Mesendoderm (in vitro differentiated cells): Measurements from ENCODE around the gene CACNA1H.

ENCODE experiments used
- DNase-seq: peaks from one replicate; pipeline ENCODE4 v3.0.0; 2013
- H2AK5ac ChIP-seq: 2 replicates; pipeline ENCODE4 v1.6.1; 2013; ENCODE audit warnings: low read length, inconsistent platforms
- H2BK120ac ChIP-seq: 2 replicates; pipeline ENCODE4 v1.6.1; 2013; ENCODE audit warnings: low read depth, mild to moderate bottlenecking, low read length, moderate library complexity, mixed read lengths
- H2BK15ac ChIP-seq: replicated peaks from 2 replicates; pipeline ENCODE4 v1.6.1; 2013; ENCODE audit warnings: low read depth, mild to moderate bottlenecking, moderate library complexity
- H2BK5ac ChIP-seq: 2 replicates; pipeline ENCODE4 v1.6.1; 2013; ENCODE audit warnings: low read length, inconsistent platforms
- H3K18ac ChIP-seq: 2 replicates; pipeline ENCODE4 v1.6.1; 2013; ENCODE audit warnings: mild to moderate bottlenecking, low read length, mixed read lengths
- H3K23ac ChIP-seq: one replicate; pipeline ENCODE4 v1.6.1; 2013; ENCODE audit warnings: low read length
- H3K27ac ChIP-seq: 2 replicates; pipeline ENCODE4 v1.5.1; 2013; ENCODE audit warnings: low read depth, mild to moderate bottlenecking, inconsistent platforms, low read length, moderate library complexity
- H3K27me3 ChIP-seq: 2 replicates; pipeline ENCODE4 v1.6.1; 2013; ENCODE audit warnings: low read length, control low read depth, mild to moderate bottlenecking, inconsistent platforms; ENCODE audit not compliant: insufficient read depth, poor library complexity
- H3K36me3 ChIP-seq: 2 replicates; pipeline ENCODE4 v1.6.1; 2013; ENCODE audit warnings: low read length, inconsistent platforms; ENCODE audit not compliant: control insufficient read depth, insufficient read depth
- H3K4ac ChIP-seq: one replicate; pipeline ENCODE4 v1.6.1; 2013; ENCODE audit warnings: low read depth, mild to moderate bottlenecking, low read length, moderate library complexity
- H3K4me1 ChIP-seq: 2 replicates; pipeline ENCODE4 v1.6.1; 2013; ENCODE audit warnings: low read depth, low read length, inconsistent platforms; ENCODE audit not compliant: control insufficient read depth
- H3K4me2 ChIP-seq: 2 replicates; pipeline ENCODE4 v1.6.1; 2013; ENCODE audit warnings: low read length
- H3K4me3 ChIP-seq: 2 replicates; pipeline ENCODE4 v1.5.1; 2013; ENCODE audit warnings: mild to moderate bottlenecking, low read length
- H3K56ac ChIP-seq: one replicate; pipeline ENCODE4 v1.6.1; 2013; ENCODE audit warnings: low read length
- H3K79me1 ChIP-seq: 2 replicates; pipeline ENCODE4 v1.6.1; 2013; ENCODE audit warnings: low read length, inconsistent platforms
- H3K79me2 ChIP-seq: 2 replicates; pipeline ENCODE4 v1.6.1; 2013; ENCODE audit warnings: mild to moderate bottlenecking, low read length; ENCODE audit not compliant: control insufficient read depth, insufficient read depth
- H3K9ac ChIP-seq: 2 replicates; pipeline ENCODE4 v1.6.1; 2013; ENCODE audit warnings: low read length, inconsistent platforms
- H4K5ac ChIP-seq: one replicate; pipeline ENCODE4 v1.6.1; 2013; ENCODE audit warnings: low read length
- H4K8ac ChIP-seq: one replicate; pipeline ENCODE4 v1.6.1; 2013; ENCODE audit warnings: low read depth, mild to moderate bottlenecking, control low read depth, low read length, moderate library complexity
- WGBS: extraction: QIAGEN DNeasy Blood & Tissue Kit; methylation state at CpG from one replicate; pipeline ENCODE4 v1.1.7; 2013; ENCODE audit warnings: low lambda C conversion rate, missing lambda C conversion rate; ENCODE audit not compliant: insufficient coverage; ENCODE audit errors: extremely low coverage; 5-methylcytosine and 5-hydroxymethylcytosine counted together

The CACNA1H gene

GRCh38 chr16:1204933-1205332 is 52.0 kb downstream of the CACNA1H start:
- no CpG with 5 or more reads among the region's 21 CpGs for WGBS
- Histone ChIP-seq H3K18ac (no peak overlapping the region), H3K56ac (no peak overlapping the region)

GRCh38 chr16:1206326-1206725 is 53.4 kb downstream of the CACNA1H start:
- no peak overlapping the region for H3K4me3 ChIP-seq
- no peaks in the 10 kb centered on the region for H3K79me1 ChIP-seq
- no peaks in the 10 kb centered on the region for H3K36me3 ChIP-seq
- H3K56ac ChIP-seq: no peak overlapping the region
- H4K8ac ChIP-seq: no peak overlapping the region
- no peak overlapping the region for H2BK15ac ChIP-seq
- H3K27me3 ChIP-seq: no peaks in the 10 kb centered on the region
- H3K4me1 ChIP-seq: no peaks in the 10 kb centered on the region
- WGBS: no CpG with 5 or more reads among the region's 9 CpGs
- H2BK5ac ChIP-seq: no peak overlapping the region
- H4K5ac ChIP-seq: no peak overlapping the region
- no peak overlapping the region for H3K4ac ChIP-seq
- no peak overlapping the region for H2AK5ac ChIP-seq
- H3K18ac ChIP-seq: no peak overlapping the region
- H3K4me2 ChIP-seq: no peak overlapping the region
- no peak overlapping the region for H3K9ac ChIP-seq
- no peak overlapping the region for H3K27ac ChIP-seq
- H2BK120ac ChIP-seq: no peak overlapping the region
- H3K23ac ChIP-seq: no peak overlapping the region
- peak; percentile 35 for DNase-seq
- no peaks in the 10 kb centered on the region for H3K79me2 ChIP-seq

More at GRCh38 chr16:1204933-1205332, 52.0 kb downstream of the CACNA1H start:
- Histone ChIP-seq H3K27me3 (no peaks in the 10 kb centered on the region), H3K4me3 (no peak overlapping the region), H3K9ac (no peak overlapping the region), H3K36me3 (no peaks in the 10 kb centered on the region), H3K23ac (no peak overlapping the region), H2BK5ac (no peak overlapping the region), H2BK120ac (no peak overlapping the region), H3K79me1 (no peaks in the 10 kb centered on the region), H3K4ac (no peak overlapping the region), H2AK5ac (no peak overlapping the region), H2BK15ac (no peak overlapping the region), H4K8ac (no peak overlapping the region), H3K4me2 (no peak overlapping the region), H3K4me1 (no peaks in the 10 kb centered on the region), H4K5ac (no peak overlapping the region), H3K27ac (no peak overlapping the region), H3K79me2 (no peaks in the 10 kb centered on the region)
- DNase-seq: no peak

- Histone ChIP-seq H3K27ac (no peak overlapping the region), H2BK120ac (no peak overlapping the region)
- WGBS: no CpG with 5 or more reads among the region's 16 CpGs
These were observed 53.9 kb downstream of the CACNA1H start for GRCh38 chr16:1206786-1207185.

GRCh38 chr16:1208239-1208830 is 55.4 kb downstream of the CACNA1H start:
- no peak overlapping the region for H3K4me2 ChIP-seq
- H4K5ac ChIP-seq: no peak overlapping the region
- H2BK5ac ChIP-seq: no peak overlapping the region
- no peak overlapping the region for H2BK15ac ChIP-seq
- H3K18ac ChIP-seq: no peak overlapping the region
- no peak overlapping the region for H4K8ac ChIP-seq
- no peaks in the 10 kb centered on the region for H3K79me2 ChIP-seq
- H3K56ac ChIP-seq: no peak overlapping the region
- H3K27ac ChIP-seq: no peak overlapping the region
- H3K4ac ChIP-seq: no peak overlapping the region
- no CpG with 5 or more reads among the region's 22 CpGs for WGBS
- H3K23ac ChIP-seq: no peak overlapping the region
- no peaks in the 10 kb centered on the region for H3K36me3 ChIP-seq
- H3K4me1 ChIP-seq: no peaks in the 10 kb centered on the region
- no peak for DNase-seq
- H3K4me3 ChIP-seq: no peak overlapping the region
- H2AK5ac ChIP-seq: no peak overlapping the region
- no peak overlapping the region for H3K9ac ChIP-seq
- no peaks in the 10 kb centered on the region for H3K27me3 ChIP-seq
- H3K79me1 ChIP-seq: no peaks in the 10 kb centered on the region
- no peak overlapping the region for H2BK120ac ChIP-seq

More at GRCh38 chr16:1206786-1207185, 53.9 kb downstream of the CACNA1H start:
- Histone ChIP-seq H3K4me2 (no peak overlapping the region), H3K18ac (no peak overlapping the region), H3K79me1 (no peaks in the 10 kb centered on the region), H3K79me2 (no peaks in the 10 kb centered on the region), H3K36me3 (no peaks in the 10 kb centered on the region), H2BK5ac (no peak overlapping the region), H3K27me3 (no peaks in the 10 kb centered on the region), H2BK15ac (no peak overlapping the region), H3K4me1 (no peaks in the 10 kb centered on the region), H3K4me3 (no peak overlapping the region), H4K5ac (no peak overlapping the region), H3K4ac (no peak overlapping the region), H3K23ac (no peak overlapping the region), H3K56ac (no peak overlapping the region), H3K9ac (no peak overlapping the region), H2AK5ac (no peak overlapping the region), H4K8ac (no peak overlapping the region)
- no peak for DNase-seq

GRCh38 chr16:1209081-1209480 is 56.2 kb downstream of the CACNA1H start:
- no peak overlapping the region for H3K4ac ChIP-seq
- no peak overlapping the region for H3K23ac ChIP-seq
- no peak overlapping the region for H3K56ac ChIP-seq
- H3K79me1 ChIP-seq: no peaks in the 10 kb centered on the region
- no peaks in the 10 kb centered on the region for H3K4me1 ChIP-seq
- no peak overlapping the region for H2BK120ac ChIP-seq
- no peak overlapping the region for H4K5ac ChIP-seq
- no peak overlapping the region for H3K4me2 ChIP-seq
- H3K18ac ChIP-seq: no peak overlapping the region
- no peak for DNase-seq
- H2BK5ac ChIP-seq: no peak overlapping the region
- no peaks in the 10 kb centered on the region for H3K27me3 ChIP-seq
- no CpG with 5 or more reads among the region's 43 CpGs for WGBS
- H3K9ac ChIP-seq: no peak overlapping the region
- H3K36me3 ChIP-seq: no peaks in the 10 kb centered on the region
- no peak overlapping the region for H4K8ac ChIP-seq
- H2AK5ac ChIP-seq: no peak overlapping the region
- no peaks in the 10 kb centered on the region for H3K79me2 ChIP-seq
- H3K4me3 ChIP-seq: no peak overlapping the region
- H3K27ac ChIP-seq: no peak overlapping the region
- no peak overlapping the region for H2BK15ac ChIP-seq

- Histone ChIP-seq H3K79me1 (no peaks in the 10 kb centered on the region), H4K5ac (no peak overlapping the region), H2AK5ac (no peak overlapping the region), H3K4me1 (no peaks in the 10 kb centered on the region), H2BK120ac (no peak overlapping the region), H3K18ac (no peak overlapping the region), H3K27me3 (no peaks in the 10 kb centered on the region), H3K56ac (no peak overlapping the region), H3K27ac (no peak overlapping the region), H4K8ac (no peak overlapping the region), H3K79me2 (no peaks in the 10 kb centered on the region), H3K23ac (no peak overlapping the region), H2BK15ac (no peak overlapping the region), H3K9ac (no peak overlapping the region), H3K36me3 (no peaks in the 10 kb centered on the region), H3K4ac (no peak overlapping the region), H3K4me3 (no peak overlapping the region), H2BK5ac (no peak overlapping the region), H3K4me2 (no peak overlapping the region)
- no CpG with 5 or more reads among the region's 23 CpGs for WGBS
- no peak for DNase-seq
These were observed 57.6 kb downstream of the CACNA1H start for GRCh38 chr16:1210461-1210860.
